NB4 (cell line): ENCODE results near the gene CYP27C1.

Source experiments
- MYC ChIP-seq: IDR thresholded peaks from 2 replicates; pipeline ENCODE4 v1.6.1; 2011; ENCODE audit warnings: low read depth, low read length
- POLR2A ChIP-seq: IDR thresholded peaks from 2 replicates; pipeline ENCODE4 v1.6.1; 2011; ENCODE audit warnings: mild to moderate bottlenecking; ENCODE audit not compliant: insufficient read length; ENCODE audit errors: extremely low read depth
- TF ChIP-seq, protein P1 (sequence below): IDR thresholded peaks from one replicate; pipeline ENCODE4 v1.5.1; 2012; ENCODE audit warnings: low read depth, low read length
- TF ChIP-seq, protein P2 (sequence below): IDR thresholded peaks from 2 replicates; pipeline ENCODE4 v1.6.1; 2011; ENCODE audit warnings: low read depth, low read length

- TF ChIP-seq, protein P1, sequence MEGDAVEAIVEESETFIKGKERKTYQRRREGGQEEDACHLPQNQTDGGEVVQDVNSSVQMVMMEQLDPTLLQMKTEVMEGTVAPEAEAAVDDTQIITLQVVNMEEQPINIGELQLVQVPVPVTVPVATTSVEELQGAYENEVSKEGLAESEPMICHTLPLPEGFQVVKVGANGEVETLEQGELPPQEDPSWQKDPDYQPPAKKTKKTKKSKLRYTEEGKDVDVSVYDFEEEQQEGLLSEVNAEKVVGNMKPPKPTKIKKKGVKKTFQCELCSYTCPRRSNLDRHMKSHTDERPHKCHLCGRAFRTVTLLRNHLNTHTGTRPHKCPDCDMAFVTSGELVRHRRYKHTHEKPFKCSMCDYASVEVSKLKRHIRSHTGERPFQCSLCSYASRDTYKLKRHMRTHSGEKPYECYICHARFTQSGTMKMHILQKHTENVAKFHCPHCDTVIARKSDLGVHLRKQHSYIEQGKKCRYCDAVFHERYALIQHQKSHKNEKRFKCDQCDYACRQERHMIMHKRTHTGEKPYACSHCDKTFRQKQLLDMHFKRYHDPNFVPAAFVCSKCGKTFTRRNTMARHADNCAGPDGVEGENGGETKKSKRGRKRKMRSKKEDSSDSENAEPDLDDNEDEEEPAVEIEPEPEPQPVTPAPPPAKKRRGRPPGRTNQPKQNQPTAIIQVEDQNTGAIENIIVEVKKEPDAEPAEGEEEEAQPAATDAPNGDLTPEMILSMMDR: no peak
- TF ChIP-seq POLR2A (no peak), MYC (no peak)
- TF ChIP-seq, protein P2, sequence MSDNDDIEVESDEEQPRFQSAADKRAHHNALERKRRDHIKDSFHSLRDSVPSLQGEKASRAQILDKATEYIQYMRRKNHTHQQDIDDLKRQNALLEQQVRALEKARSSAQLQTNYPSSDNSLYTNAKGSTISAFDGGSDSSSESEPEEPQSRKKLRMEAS: no peak
These were observed 26.2 kb downstream of the CYP27C1 start for GRCh38 chr2:127193967-127194280.
